SU-DHL-6 (cell line): ENCODE measurements around the gene RAD51B.

Experiments used
- H2AFZ ChIP-seq: fragments of 200-600 bp; sonication (generic); 2 replicates; pipeline ENCODE4 v1.6.1; 2014; ENCODE audit warnings: low read depth, mild to moderate bottlenecking, moderate library complexity, mixed read lengths, antibody characterized with exemption, low read length; ENCODE audit not compliant: severe bottlenecking
- H3F3A ChIP-seq: fragments of 200-600 bp; shearing (Covaris generic); 2 replicates; pipeline ENCODE4 v1.6.0; 2016; ENCODE audit warnings: antibody characterized with exemption, mild to moderate bottlenecking; ENCODE audit not compliant: insufficient read depth
- H3K27ac ChIP-seq: fragments of 200-600 bp; sonication (generic); 2 replicates; pipeline ENCODE4 v1.5.1; 2016; ENCODE audit warnings: low read depth, mild to moderate bottlenecking, low read length, moderate library complexity, mixed read lengths
- H3K27me3 ChIP-seq: fragments of 200-600 bp; sonication (generic), shearing (Covaris generic); 2 replicates; pipeline ENCODE4 v1.6.0; 2014; ENCODE audit warnings: mild to moderate bottlenecking, low read length
- H3K36me3 ChIP-seq: fragments of 200-600 bp; sonication (generic); 2 replicates; pipeline ENCODE4 v1.6.1; 2014; ENCODE audit warnings: mild to moderate bottlenecking, low read length, mixed read lengths
- H3K4me2 ChIP-seq: fragments of 300-600, 200-600 bp; shearing (Covaris generic), sonication (generic); 2 replicates; pipeline ENCODE4 v1.6.0; 2014; ENCODE audit warnings: low read length, low read depth, mild to moderate bottlenecking; ENCODE audit not compliant: poor library complexity, severe bottlenecking
- H3K4me3 ChIP-seq: fragments of 200-600 bp; sonication (generic); 2 replicates; pipeline ENCODE4 v1.5.1; 2014; ENCODE audit warnings: antibody characterized with exemption, low read length, mild to moderate bottlenecking, mixed read lengths; ENCODE audit not compliant: insufficient read depth, poor library complexity, severe bottlenecking
- H3K79me2 ChIP-seq: fragments of 200-600 bp; sonication (generic); 2 replicates; pipeline ENCODE4 v1.6.1; 2014; ENCODE audit warnings: mild to moderate bottlenecking, low read length, moderate library complexity; ENCODE audit not compliant: insufficient read depth
- H3K9ac ChIP-seq: fragments of 200-600 bp; sonication (generic); 2 replicates; pipeline ENCODE4 v1.7.0; 2014; ENCODE audit warnings: mild to moderate bottlenecking, low read length
- H3K9me2 ChIP-seq: fragments of 200-600 bp; sonication (generic); replicated peaks from 2 replicates; pipeline ENCODE4 v1.6.1; 2014; ENCODE audit warnings: low read length; ENCODE audit not compliant: insufficient read depth
- H3K9me3 ChIP-seq: fragments of 200-600 bp; sonication (generic); 2 replicates; pipeline ENCODE4 v1.6.1; 2014; ENCODE audit warnings: low read length, mixed read lengths; ENCODE audit not compliant: insufficient read depth
- H4K20me1 ChIP-seq: fragments of 200-600 bp; sonication (generic); 2 replicates; pipeline ENCODE4 v1.6.1; 2014; ENCODE audit warnings: low read depth, mild to moderate bottlenecking, antibody characterized with exemption, low read length, moderate library complexity, mixed read lengths
- EZH2phosphoT487 ChIP-seq: fragments of 200-600 bp; sonication (generic), shearing (Covaris generic); conservative IDR thresholded peaks from 2 replicates; pipeline ENCODE4 v1.6.1; 2018; ENCODE audit warnings: mild to moderate bottlenecking, antibody characterized with exemption, low read length, moderate library complexity, mixed read lengths
- TF ChIP-seq, protein P1 (sequence below): fragments of 200-600 bp; sonication (generic); IDR thresholded peaks from one replicate; pipeline ENCODE4 v1.5.1; 2017; ENCODE audit warnings: antibody characterized with exemption, mild to moderate bottlenecking, low read length, moderate library complexity; ENCODE audit not compliant: insufficient read depth, poor library complexity, severe bottlenecking

RAD51B gene

DNA sequence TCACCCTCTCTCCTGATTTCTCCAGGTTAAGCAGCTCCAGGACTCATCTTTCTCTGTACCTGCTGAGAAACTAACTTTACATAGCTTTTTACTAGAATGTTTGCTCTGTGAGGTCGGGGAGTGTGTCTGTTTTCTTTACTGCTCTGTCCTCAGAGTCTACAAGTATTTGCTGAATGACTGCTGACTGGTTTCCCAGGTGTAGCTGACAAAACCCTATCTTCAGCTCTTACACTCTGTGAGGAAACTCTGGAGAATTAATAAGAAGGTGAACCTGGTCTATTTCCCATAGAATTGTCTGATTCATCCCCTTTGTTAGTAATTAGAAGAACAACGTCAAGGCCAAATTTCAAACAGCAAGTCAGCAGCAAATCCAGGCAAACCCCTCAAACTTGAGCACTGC lies 746.5 kb downstream of the RAD51B start:
- no peaks in the 10 kb centered on the region for H3K36me3 ChIP-seq
- H3K4me2 ChIP-seq: no peak overlapping the region
- H3F3A ChIP-seq: no peaks in the 10 kb centered on the region
- TF ChIP-seq, protein P1, sequence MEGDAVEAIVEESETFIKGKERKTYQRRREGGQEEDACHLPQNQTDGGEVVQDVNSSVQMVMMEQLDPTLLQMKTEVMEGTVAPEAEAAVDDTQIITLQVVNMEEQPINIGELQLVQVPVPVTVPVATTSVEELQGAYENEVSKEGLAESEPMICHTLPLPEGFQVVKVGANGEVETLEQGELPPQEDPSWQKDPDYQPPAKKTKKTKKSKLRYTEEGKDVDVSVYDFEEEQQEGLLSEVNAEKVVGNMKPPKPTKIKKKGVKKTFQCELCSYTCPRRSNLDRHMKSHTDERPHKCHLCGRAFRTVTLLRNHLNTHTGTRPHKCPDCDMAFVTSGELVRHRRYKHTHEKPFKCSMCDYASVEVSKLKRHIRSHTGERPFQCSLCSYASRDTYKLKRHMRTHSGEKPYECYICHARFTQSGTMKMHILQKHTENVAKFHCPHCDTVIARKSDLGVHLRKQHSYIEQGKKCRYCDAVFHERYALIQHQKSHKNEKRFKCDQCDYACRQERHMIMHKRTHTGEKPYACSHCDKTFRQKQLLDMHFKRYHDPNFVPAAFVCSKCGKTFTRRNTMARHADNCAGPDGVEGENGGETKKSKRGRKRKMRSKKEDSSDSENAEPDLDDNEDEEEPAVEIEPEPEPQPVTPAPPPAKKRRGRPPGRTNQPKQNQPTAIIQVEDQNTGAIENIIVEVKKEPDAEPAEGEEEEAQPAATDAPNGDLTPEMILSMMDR: no peak
- no peak for TF ChIP-seq EZH2phosphoT487
- no peak overlapping the region for H3K27ac ChIP-seq
- no peaks in the 10 kb centered on the region for H4K20me1 ChIP-seq
- H3K4me3 ChIP-seq: no peak overlapping the region
- no peaks in the 10 kb centered on the region for H3K79me2 ChIP-seq
- H3K9me3 ChIP-seq: no peaks in the 10 kb centered on the region
- H3K27me3 ChIP-seq: no peaks in the 10 kb centered on the region
- no peak overlapping the region for H2AFZ ChIP-seq
- H3K9me2 ChIP-seq: no peaks in the 10 kb centered on the region
- H3K9ac ChIP-seq: no peak overlapping the region

DNA sequence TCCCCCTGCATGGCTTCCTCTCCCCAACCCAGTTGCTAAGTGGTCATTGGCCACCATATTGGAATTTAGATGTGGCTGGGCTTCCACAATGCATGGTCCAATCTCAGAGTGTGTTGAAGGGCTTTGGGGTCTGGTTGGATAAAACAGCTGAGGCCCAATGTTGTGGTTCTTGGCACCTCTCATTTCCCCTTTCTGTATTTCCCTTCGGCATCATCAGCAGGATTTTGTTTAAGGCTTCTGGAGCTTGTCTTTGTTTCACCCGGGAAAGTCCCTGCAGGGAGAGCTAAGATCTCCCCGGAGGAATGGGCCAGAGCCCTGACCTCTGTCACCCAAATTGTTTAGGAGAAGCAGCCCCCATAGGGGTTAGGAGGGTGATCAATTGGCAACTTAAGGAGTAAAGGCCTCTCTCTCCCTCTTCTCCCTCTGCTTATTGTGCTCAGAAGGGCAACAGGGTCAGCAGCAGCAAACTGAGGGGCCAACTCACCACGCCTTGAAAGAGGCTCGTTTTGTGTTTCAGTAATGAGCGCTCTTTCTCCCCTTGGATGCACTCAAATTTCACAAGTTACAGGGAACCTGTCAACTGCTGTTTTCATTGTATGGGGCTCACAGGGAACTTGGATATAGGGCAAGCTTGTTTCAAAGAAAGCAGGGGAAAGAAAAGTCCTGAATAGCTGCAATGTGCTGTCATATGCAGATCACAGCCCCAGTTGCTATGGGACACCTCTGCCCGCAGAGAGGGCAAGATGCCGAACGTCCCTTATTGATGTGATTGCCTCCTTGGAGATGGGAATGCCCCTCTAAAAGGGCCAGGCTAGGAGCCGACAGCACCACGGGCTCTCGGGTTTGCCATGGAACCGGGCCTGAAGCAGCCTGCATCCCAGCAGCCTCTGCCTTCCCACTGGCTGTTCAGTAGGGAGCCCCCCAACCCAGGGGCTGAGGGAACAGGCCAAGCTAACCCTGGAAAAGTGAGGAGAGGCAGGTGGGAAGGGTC lies 749.6 kb downstream of the RAD51B start:
- H3K9me3 ChIP-seq: no peaks in the 10 kb centered on the region
- no peak overlapping the region for H2AFZ ChIP-seq
- H3K4me3 ChIP-seq: no peak overlapping the region
- H3K27me3 ChIP-seq: no peaks in the 10 kb centered on the region
- H4K20me1 ChIP-seq: no peaks in the 10 kb centered on the region
- H3K36me3 ChIP-seq: no peaks in the 10 kb centered on the region
- no peak overlapping the region for H3K27ac ChIP-seq
- no peaks in the 10 kb centered on the region for H3K9me2 ChIP-seq
- H3K9ac ChIP-seq: no peak overlapping the region
- no peaks in the 10 kb centered on the region for H3K79me2 ChIP-seq
- no peak for TF ChIP-seq EZH2phosphoT487
- TF ChIP-seq, protein P1: no peak
- H3K4me2 ChIP-seq: no peak overlapping the region
- H3F3A ChIP-seq: no peaks in the 10 kb centered on the region

DNA sequence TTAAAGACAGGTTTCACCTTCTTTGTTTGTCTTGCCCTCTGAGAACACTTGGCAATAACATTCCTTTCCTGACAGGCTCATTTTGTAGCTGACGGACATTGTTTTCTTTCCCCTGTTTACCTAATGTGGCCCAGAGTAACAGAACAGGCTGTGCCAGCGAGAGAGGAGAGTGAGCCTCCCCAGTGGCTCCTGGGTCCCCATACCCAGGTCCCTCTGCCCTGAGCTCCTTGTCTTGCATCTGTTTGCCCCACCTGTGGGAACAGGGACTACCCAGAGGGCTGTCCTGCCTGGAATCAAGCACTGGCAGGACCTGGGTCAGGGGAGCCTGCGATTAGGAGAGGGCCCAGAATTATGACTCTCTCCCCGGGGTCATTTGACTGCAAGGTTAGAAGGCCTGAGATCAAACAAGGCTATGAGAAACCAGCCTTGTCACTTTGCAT lies 750.4 kb downstream of the RAD51B start:
- Histone ChIP-seq H3F3A (no peaks in the 10 kb centered on the region), H3K4me3 (no peak overlapping the region), H3K27ac (no peak overlapping the region), H4K20me1 (no peaks in the 10 kb centered on the region), H3K9me2 (no peaks in the 10 kb centered on the region), H3K9ac (no peak overlapping the region), H2AFZ (no peak overlapping the region), H3K9me3 (no peaks in the 10 kb centered on the region), H3K79me2 (no peaks in the 10 kb centered on the region), H3K4me2 (no peak overlapping the region), H3K27me3 (no peaks in the 10 kb centered on the region), H3K36me3 (no peaks in the 10 kb centered on the region)
- TF ChIP-seq, protein P1: no peak
- TF ChIP-seq EZH2phosphoT487: no peak
